Suprapubic skin (tissue), 4 donors: Measurements from ENCODE around the gene ADGRD1.

ENCODE experiments used
- CTCF ChIP-seq, 2 donors: fragments of 200-600 bp in 1 of 2; fragments of 450-650 bp in 1 of 2; sonication (generic) in 1 of 2; IDR thresholded peaks; one replicate each; pipeline ENCODE4 v1.5.1; 2016 to 2019; ENCODE audit warnings: antibody characterized with exemption in 2 of 2, mild to moderate bottlenecking in 1 of 2, moderate library complexity in 1 of 2
- EP300 ChIP-seq: sonication (generic); formaldehyde crosslinking; IDR thresholded peaks from one replicate; pipeline ENCODE4 v1.6.1; 2017; ENCODE audit warnings: antibody characterized with exemption
- POLR2A ChIP-seq, 2 donors: fragments of 450-650 bp; IDR thresholded peaks; one replicate each; pipeline ENCODE4 v1.6.1; 2017; ENCODE audit warnings: antibody characterized with exemption in 2 of 2, mild to moderate bottlenecking in 2 of 2, moderate library complexity in 2 of 2
- POLR2AphosphoS5 ChIP-seq, 3 donors: sonication (generic); formaldehyde crosslinking; IDR thresholded peaks; one replicate each; pipeline ENCODE4 v1.6.1; 2017; ENCODE audit warnings: antibody characterized with exemption in 3 of 3

- TF ChIP-seq CTCF (IDR thresholded peaks at IDR 0.05) (no peak), EP300 (no peak), POLR2AphosphoS5 (IDR thresholded peaks at IDR 0.05) (no peak), POLR2A (IDR thresholded peaks at IDR 0.05) (no peak)
These were observed 176.1 kb downstream of the ADGRD1 start for GRCh38 chr12:131129839-131130238.
